Measurements from ENCODE around the gene IRX6.

IRX6 gene

DNA sequence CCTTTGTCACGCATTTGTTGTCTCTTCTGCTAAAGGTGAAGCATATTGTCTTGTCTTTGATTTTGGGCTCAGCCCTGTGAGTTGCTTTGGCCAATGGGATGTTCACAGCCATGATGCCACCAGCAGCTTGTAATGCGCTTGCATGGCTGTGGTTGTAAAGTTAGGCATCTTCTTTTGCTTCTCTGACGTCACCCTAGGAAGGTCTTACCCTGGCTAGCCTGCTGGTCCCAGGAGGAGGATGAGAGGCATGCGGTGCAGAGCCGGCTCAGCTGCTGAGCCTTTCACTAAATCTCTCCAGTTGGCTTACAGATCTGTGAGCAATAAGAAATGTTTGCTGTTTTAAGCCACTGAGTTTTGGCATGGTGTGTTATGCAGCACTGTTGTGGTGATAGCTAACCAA is 40.8 kb downstream of the IRX6 start:
- FAIRE-seq, result no peak
- DNase-seq (ENCODE audit: low spot score), result no peak

GRCh38 chr16:55367301-55367811 is 43.4 kb downstream of the IRX6 start:
- no peak for FAIRE-seq
- DNase-seq (ENCODE audit: low spot score), result no peak

DNA sequence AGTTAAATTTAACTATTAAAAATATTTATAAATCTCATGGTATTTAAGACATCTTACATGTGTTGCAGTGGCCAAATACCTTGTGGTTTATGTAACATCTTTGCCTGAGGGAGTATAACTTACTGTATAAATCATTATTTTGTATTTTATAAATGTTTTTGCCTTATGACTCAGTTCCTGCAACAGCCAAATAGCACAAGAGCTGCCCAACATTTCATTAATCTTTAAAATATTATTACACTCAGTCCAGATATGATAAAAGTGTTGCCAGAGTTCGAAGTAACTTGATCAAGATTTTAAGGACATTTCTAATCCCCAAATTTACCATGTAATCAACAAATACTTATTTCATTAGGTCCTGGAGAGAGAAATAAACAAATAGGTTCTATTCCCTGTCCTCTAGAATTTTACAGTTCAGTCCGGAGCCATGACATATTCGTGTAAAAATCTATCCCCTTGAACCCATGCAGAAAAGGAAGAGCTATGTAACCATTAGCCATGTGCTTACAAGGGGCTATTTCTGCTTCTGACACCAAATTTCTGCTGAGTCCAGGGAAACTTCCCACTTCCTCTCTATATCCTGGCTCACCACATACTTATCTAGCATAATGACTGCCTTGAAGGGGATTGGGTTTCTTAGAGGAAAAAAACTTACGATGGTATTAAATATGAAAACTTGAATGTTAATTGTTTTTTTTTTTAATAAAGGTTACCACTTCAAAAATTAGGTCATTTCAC is 44.0 kb downstream of the IRX6 start:
- DNase-seq (ENCODE audit: low spot score) (no peak), FAIRE-seq (no peak)

DNA sequence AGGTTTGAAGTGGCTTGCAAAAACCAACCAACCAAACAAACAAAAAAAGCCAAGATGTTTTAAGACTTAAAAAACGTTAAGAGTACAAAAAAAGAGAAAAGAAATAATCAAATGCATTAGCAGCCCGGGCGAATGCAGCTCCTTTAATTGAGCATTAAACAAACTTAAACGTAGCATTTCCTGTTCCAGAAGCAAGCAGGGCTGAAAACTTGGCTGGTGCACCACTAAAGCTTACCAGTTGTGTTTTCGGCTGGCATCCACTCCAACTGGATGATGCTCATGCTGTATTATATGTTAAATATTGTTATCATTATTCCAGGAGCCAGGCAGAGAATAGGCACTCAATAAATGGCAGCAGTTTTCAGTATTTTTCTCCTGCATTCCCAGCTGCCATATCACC is 45.1 kb downstream of the IRX6 start:
- DNase-seq (ENCODE audit: low spot score) (no peak), FAIRE-seq (no peak)

DNA sequence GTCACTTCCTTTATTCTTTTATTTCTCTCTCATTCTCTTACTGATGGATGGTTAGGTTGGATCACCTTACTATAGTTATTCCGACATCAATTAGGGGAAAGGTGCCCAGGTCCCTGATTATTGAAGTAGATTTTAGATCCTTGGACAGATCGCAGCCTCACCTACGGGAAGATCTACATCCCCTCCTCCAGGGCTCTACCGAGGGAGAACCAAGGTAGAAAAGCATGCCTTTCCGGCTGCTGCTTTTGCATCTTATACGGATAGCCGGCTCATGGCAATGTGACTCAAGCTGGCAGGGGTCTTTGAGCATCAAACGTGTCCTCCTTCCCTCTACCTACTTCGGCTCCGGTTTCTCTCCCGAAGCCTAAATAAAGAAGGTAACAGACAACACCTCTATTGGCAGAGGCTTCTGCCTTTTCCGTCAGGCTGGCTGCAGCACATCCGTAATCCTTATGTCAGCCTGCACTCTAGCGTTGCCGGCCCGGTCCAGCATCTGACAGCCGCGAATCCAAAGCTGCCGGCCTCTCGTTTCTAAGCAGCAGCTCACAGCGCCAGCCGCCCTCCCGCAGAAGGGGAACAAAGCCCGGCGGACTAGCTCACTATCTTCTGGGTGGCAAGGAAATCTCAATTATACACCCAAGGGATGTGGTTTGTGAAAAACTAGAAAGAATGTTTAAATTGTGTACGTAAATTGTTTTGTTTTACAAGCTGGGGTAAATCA is 46.9 kb downstream of the IRX6 start:
- FAIRE-seq (no peak), DNase-seq (ENCODE audit: low spot score) (no peak)

DNA sequence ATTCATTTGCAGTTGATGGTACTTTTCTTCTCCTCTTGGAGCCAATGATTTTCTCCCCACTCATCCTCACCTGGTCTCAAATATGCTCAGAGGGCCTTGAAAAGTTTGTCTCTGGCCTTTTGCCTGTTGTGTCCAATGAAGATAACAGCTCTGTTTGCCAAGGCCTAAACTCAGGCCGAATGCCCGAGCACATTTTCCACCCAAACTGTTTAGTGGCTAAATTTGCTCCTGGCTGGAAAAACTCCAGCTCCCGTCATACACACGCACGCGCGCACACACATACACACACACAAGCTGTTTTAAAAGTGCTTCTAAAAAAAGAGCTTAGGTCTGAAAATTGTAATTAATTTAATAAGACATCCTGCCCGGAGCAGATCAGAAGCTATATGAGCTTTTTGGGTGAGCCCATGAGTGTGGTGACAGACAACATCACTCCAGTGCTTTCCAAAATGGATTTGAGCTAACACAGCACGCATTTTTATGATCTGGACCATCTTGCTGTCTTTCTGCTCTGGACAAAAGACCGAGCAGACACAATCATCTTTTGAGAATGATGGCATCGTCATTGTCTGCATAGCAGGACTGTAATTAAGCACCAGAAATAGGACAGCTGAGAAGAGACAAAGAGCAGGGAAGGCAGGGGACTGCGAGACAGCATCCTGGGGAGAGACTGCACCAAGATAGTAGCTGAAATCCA is 48.9 kb downstream of the IRX6 start:
- no peak for FAIRE-seq
- DNase-seq (ENCODE audit: low spot score), result no peak

DNA sequence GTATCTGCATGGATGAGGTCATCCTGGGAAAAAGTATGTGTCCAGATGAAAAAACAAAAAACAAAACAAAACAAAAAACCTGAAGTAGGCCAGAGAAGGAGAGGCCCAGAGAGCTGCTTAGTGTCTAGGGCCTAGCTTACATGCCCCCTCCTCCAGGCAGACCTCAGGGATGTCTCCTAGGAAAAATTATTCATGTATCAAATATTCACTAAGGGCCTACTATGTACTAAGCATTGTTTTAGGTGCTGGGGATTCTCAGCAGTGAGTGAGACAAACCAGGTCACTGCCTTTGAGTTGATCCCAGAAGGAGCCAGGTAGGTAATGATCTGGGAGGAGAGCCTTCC is 49.5 kb downstream of the IRX6 start:
- FAIRE-seq (no peak), DNase-seq (ENCODE audit: low spot score) (no peak)

DNA sequence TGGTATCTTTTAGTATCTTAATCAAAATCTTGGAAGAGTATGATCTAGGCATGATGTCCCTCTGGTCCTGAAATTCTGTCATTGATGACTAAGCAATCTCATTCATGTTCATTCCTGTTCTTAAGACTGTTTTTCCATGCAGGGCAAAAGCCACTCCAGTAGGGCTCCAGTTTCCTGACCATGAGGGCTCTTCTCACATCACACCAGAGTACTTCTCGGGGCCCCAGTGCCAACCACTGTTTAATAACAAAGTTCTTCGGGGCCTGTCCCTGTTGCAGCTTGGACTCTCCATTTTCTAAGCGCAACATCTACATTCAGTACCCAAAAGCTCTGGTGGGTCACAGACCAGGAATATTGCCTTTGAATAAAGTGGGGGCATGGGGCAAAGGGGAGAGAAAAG is 52.0 kb downstream of the IRX6 start:
- DNase-seq (ENCODE audit: low spot score) (no peak), FAIRE-seq (no peak)

DNA sequence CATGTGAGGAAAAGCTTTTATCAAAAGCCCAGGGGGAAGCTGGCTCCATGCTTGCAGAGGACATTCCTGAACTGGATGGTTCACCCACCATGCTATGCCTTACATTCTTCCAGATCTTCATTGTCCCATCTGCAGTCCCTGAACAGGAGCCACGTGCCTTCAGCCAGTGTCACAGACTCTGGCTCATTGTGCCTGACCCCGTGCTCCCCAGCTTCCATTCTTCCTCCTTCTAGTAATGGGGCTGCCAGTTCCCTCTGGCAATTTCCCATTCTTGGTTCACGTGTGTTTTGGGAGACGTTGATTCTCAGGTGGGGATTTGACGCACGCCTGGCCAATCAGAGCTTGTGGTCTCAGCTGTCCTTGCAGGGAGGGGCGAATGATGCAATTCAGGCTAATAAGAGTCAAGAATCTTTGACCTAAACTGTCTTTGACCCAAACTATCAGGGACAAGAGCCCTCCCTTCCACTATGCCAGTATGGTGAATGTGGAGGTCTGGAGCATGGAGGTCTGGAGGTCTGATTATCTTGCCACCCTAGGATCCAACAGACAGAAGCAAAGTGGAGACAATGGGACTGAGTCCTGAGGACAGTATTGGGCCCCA is 52.7 kb downstream of the IRX6 start:
- no peak for DNase-seq (ENCODE audit: low spot score)
- FAIRE-seq, result no peak

DNA sequence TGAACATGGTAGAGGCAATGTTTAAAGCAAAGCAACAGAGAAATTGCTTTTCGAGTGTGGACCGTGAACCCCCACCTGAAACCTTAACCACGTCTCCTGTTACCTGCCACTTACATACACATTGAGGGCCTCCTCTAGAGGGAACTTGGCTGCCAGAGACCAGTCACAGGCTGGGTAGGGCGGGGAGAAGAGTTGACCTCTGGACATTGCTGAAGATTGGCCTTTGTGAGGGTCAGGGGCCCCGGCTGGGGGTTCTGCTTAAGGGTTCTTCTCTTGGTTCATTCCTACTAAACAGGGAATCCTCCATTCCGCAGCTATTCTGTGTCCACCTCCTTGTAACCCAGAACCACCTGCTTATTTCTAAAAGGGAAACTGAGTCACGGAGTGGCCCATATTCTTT is 53.8 kb downstream of the IRX6 start:
- FAIRE-seq, result no peak
- DNase-seq (ENCODE audit: low spot score), result no peak

GRCh38 chr16:55378616-55379015 is 54.6 kb downstream of the IRX6 start:
- no peak for DNase-seq (ENCODE audit: low spot score)
- FAIRE-seq, result no peak

DNA sequence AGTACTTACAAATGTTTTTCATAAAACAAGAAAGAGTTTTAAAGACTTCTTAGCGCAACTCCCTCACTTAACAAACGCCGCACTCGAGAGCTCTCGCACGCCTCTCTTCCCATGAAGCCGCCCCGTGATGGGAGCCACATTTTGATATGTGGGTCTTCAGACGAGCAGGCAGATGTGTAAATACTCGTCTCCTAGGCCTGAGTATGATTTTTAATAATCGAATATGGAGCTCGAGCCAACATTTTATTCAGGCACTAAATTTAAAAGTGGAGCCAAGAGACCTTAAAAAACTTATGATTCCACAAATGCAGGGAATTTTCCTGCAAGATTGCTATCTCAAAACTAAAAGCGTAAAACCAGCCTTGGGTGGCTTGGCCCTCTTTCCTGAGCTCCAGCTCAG is 55.4 kb downstream of the IRX6 start:
- FAIRE-seq (no peak), DNase-seq (ENCODE audit: low spot score) (no peak)

GRCh38 chr16:55379876-55380390 is 55.9 kb downstream of the IRX6 start:
- FAIRE-seq (no peak), DNase-seq (ENCODE audit: low spot score) (no peak)
